Osteocyte (in vitro differentiated cells): ENCODE results near the gene UPB1. TPM values are rescaled to one million over a fixed set of nuclear protein-coding genes. Genes with fewer than 3 reads are reported as not detected.

Experiments
- DNase-seq: peaks from one replicate; pipeline ENCODE4 v3.0.0; 2021; ENCODE audit warnings: mixed read lengths; ENCODE audit not compliant: unreplicated experiment; ENCODE audit errors: extremely low spot score
- H3K27ac Mint-ChIP-seq: one replicate; pipeline ENCODE4 v1.8.0; 2021; ENCODE audit warnings: mild to moderate bottlenecking, mixed read lengths; ENCODE audit not compliant: unreplicated experiment
- H3K27me3 Mint-ChIP-seq: one replicate; pipeline ENCODE4 v1.8.0; 2021; ENCODE audit warnings: mixed read lengths; ENCODE audit not compliant: unreplicated experiment
- H3K36me3 Mint-ChIP-seq: one replicate; pipeline ENCODE4 v1.8.0; 2021; ENCODE audit warnings: mixed read lengths; ENCODE audit not compliant: unreplicated experiment
- H3K4me1 Mint-ChIP-seq: one replicate; pipeline ENCODE4 v1.8.0; 2021; ENCODE audit warnings: mixed read lengths; ENCODE audit not compliant: unreplicated experiment
- H3K4me3 Mint-ChIP-seq: one replicate; pipeline ENCODE4 v1.8.0; 2021; ENCODE audit warnings: mild to moderate bottlenecking, moderate library complexity, mixed read lengths; ENCODE audit not compliant: unreplicated experiment
- H3K9me3 Mint-ChIP-seq: one replicate; pipeline ENCODE4 v1.8.0; 2021; ENCODE audit warnings: mixed read lengths; ENCODE audit not compliant: unreplicated experiment
- total RNA-seq: library from RNA; stranded (reverse); gene quantifications from 2 replicates; pipeline ENCODE4 v1.2.1, GENCODE V29; 2021
- TF ChIP-seq, protein P1 (sequence below): fragments of 200-600 bp; sonication (generic); IDR thresholded peaks from 2 replicates; pipeline ENCODE4 v1.5.0; 2021; ENCODE audit warnings: antibody characterized with exemption, mild to moderate bottlenecking, moderate library complexity

Gene UPB1
- total RNA-seq, 1 donor from 2014 or later, result not detected

DNA sequence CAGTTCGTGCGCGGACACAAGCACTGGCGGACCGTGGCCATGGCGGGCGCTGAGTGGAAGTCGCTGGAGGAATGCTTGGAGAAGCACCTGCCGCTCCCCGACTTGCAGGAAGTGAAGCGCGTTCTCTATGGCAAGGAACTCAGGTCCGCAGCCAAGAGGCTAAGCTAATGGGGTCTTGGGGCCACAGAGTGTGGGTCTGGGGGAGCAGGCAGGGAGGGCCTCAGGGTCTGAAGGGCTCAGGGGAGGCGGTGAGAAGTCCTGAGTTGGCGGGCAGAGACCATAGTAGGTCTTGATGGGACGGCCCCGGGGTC lies 188 bp downstream of the UPB1 start:
- Mint-ChIP-seq H3K4me1 (no peaks in the 10 kb centered on the region), H3K9me3 (no peaks in the 10 kb centered on the region), H3K27ac (no peak overlapping the region), H3K4me3 (no peak overlapping the region), H3K27me3 (peaks cover 6% of the 10 kb centered on the region), H3K36me3 (no peaks in the 10 kb centered on the region)
- TF ChIP-seq, protein P1, sequence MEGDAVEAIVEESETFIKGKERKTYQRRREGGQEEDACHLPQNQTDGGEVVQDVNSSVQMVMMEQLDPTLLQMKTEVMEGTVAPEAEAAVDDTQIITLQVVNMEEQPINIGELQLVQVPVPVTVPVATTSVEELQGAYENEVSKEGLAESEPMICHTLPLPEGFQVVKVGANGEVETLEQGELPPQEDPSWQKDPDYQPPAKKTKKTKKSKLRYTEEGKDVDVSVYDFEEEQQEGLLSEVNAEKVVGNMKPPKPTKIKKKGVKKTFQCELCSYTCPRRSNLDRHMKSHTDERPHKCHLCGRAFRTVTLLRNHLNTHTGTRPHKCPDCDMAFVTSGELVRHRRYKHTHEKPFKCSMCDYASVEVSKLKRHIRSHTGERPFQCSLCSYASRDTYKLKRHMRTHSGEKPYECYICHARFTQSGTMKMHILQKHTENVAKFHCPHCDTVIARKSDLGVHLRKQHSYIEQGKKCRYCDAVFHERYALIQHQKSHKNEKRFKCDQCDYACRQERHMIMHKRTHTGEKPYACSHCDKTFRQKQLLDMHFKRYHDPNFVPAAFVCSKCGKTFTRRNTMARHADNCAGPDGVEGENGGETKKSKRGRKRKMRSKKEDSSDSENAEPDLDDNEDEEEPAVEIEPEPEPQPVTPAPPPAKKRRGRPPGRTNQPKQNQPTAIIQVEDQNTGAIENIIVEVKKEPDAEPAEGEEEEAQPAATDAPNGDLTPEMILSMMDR, result no peak
- DNase-seq, result no peak

DNA sequence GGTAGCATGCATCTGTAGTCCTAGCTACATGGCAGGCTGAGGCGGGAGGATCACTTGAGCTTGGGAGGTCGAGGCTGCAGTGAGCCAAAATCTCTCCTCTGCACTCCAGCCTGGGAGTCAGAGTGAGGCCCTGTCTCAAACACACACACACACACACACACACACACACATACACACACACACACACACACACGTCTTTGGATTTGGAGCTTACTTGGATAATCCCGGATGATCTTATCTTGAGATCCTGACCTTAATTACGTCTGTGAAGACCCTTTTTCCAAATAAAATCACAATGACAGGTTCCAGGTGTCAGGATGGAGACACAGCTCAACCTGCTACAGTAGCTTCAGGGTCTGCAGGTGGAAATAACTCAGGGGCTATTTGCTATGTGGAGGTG lies 1.1 kb downstream of the UPB1 start:
- H3K36me3 Mint-ChIP-seq, result no peaks in the 10 kb centered on the region
- no peak for DNase-seq
- H3K4me3 Mint-ChIP-seq, result no peak overlapping the region
- H3K27me3 Mint-ChIP-seq, result peaks cover 6% of the 10 kb centered on the region
- no peak overlapping the region for H3K27ac Mint-ChIP-seq
- no peaks in the 10 kb centered on the region for H3K9me3 Mint-ChIP-seq
- no peaks in the 10 kb centered on the region for H3K4me1 Mint-ChIP-seq
- TF ChIP-seq, protein P1, result no peak

DNA sequence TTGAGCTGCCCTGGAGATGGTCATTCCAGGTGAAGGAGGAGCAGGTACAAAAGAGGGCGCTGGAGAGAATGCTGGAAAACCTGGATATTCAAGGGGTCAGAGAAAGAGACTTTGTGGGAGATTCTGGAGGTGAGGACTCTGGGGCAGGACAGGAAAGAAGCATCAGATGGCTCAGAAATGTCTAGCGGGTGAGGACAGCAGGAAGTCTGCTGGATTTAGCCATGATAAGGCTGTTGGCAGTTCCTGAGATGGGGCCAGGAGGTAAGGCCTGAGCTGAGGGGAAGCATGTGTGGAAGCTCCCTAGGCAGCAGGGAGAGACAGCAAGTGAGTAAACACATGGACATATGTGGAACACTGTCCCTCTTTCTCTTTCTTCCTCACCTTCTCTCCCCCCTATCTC lies 1.5 kb downstream of the UPB1 start:
- no peak overlapping the region for H3K4me3 Mint-ChIP-seq
- H3K36me3 Mint-ChIP-seq, result no peaks in the 10 kb centered on the region
- no peak for DNase-seq
- H3K27me3 Mint-ChIP-seq, result peaks cover 6% of the 10 kb centered on the region
- no peaks in the 10 kb centered on the region for H3K4me1 Mint-ChIP-seq
- TF ChIP-seq, protein P1, result no peak
- H3K9me3 Mint-ChIP-seq, result no peaks in the 10 kb centered on the region
- H3K27ac Mint-ChIP-seq, result no peak overlapping the region

GRCh38 chr22:24497841-24498258 lies 2.7 kb downstream of the UPB1 start:
- Mint-ChIP-seq H3K36me3 (no peaks in the 10 kb centered on the region), H3K27ac (no peak overlapping the region)

GRCh38 chr22:24498824-24499223 lies 3.7 kb downstream of the UPB1 start:
- Mint-ChIP-seq H3K27ac (no peak overlapping the region), H3K36me3 (no peaks in the 10 kb centered on the region), H3K27me3 (no peaks in the 10 kb centered on the region), H3K4me3 (no peak overlapping the region), H3K4me1 (peaks cover 2% of the 10 kb centered on the region), H3K9me3 (no peaks in the 10 kb centered on the region)
- TF ChIP-seq, protein P1, result no peak
- no peak for DNase-seq

More at GRCh38 chr22:24497841-24498258, 2.7 kb downstream of the UPB1 start:
- no peak for DNase-seq
- Mint-ChIP-seq H3K4me3 (no peak overlapping the region), H3K9me3 (no peaks in the 10 kb centered on the region), H3K27me3 (no peaks in the 10 kb centered on the region), H3K4me1 (no peaks in the 10 kb centered on the region)
- TF ChIP-seq, protein P1, result no peak
